GM19099 (cell line): ENCODE results near the gene ZNF597.

Experiments
- POLR2A ChIP-seq: IDR thresholded peaks from 3 replicates; pipeline ENCODE4 v1.6.1; 2011; ENCODE audit warnings: low read depth; ENCODE audit not compliant: insufficient read length; ENCODE audit errors: extremely low read depth

The ZNF597 gene

GRCh38 chr16:3480901-3481695, 37.8 kb upstream of the ZNF597 start:
- no peak for TF ChIP-seq POLR2A

- no peak for TF ChIP-seq POLR2A
These were observed 36.4 kb upstream of the ZNF597 start for GRCh38 chr16:3479654-3480216.

GRCh38 chr16:3478242-3478925, 35.1 kb upstream of the ZNF597 start:
- TF ChIP-seq POLR2A = no peak

GRCh38 chr16:3476409-3476808, 33.1 kb upstream of the ZNF597 start:
- TF ChIP-seq POLR2A = no peak

DNA sequence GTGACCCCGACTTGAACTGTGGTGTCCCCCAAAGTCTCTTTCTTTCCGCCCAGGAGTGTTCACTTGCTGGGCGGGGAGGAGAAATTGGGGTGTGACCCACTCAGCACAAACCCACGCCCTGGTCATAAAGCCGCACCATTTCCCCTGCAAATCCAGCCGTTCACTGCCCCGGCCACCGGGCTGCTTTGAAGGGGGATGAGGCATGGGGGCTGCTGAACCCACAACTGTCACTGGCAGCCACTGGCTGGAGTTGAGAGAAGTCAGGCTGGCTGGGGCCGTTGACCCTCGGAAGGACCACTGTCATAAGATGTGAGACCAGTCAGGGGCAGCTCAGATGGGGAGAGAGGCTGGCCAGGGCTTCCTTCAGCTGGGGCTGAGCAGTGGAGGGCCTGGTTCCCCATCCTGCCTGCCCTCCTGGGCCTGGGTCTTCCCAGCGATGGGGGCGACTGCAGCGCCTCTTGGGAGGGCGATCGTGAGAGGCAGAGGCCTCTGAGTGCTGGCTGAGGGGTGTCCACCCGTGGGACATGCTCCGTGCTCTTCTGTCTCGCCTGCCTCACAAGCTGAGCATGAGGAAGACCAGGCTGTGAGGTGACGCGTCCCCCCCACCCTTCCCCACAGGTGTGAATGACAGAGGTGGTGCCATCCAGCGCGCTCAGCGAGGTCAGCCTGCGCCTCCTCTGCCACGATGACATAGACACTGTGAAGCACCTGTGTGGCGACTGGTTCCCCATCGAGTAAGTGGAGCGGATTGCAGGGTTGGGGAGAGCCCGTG, 32.5 kb upstream of the ZNF597 start:
- no peak for TF ChIP-seq POLR2A

- no peak for TF ChIP-seq POLR2A
These were observed 31.0 kb upstream of the ZNF597 start for GRCh38 chr16:3474136-3474779.

- no peak for TF ChIP-seq POLR2A
These were observed 29.7 kb upstream of the ZNF597 start for GRCh38 chr16:3472878-3473595.

DNA sequence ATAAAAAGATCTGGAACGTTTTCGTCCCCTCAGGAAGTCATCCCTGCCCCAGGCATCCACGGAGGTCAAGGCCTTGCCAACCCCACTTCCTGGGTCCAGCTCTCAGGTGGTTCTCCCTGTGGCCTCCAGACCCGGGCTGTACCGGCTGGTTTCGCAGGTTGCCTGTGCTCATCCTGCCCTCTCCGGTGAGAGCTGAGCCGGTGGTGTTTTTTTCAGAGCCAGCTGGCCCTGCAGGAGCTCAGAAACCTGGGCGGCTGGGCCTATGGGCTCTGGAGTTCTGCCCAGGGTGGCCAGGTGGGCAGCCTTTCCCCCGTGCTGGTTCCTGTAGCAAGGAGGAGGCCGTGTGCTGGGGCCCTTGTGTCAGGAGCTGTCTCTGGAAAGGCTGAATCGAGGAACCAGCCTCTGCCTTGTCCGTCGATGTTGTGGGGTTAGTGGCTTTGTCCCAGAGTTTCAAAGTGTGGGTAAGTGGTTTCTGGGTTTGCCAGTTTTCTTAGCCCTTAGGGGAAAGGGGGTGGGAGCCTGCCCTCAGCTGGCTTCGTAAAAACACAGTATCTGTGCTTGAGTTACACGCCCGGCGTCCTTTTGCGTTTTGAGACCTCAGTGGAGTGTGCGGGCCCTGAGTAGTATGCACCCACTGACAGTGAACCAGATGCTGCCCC, 28.3 kb upstream of the ZNF597 start:
- TF ChIP-seq POLR2A = no peak

DNA sequence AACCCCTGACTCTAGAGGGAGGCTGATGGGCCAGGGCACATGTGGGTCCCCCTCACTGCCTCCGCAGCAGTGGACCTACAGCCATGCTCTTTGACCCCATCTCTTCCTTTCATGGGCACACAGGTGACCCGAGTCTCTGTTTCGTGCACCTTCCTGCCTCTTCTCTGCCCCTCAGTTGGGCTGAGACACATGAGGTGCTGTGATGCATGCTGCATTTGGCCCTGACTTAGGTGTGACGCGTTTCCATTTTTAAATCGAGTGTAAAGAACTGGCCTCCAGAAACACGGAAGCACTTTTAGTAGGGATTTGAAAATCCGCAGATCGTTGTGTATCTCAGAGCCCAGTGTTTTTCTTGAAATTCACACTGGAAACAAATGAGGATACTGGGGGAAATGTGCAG, 27.4 kb upstream of the ZNF597 start:
- TF ChIP-seq POLR2A = no peak

- no peak for TF ChIP-seq POLR2A
These were observed 26.4 kb upstream of the ZNF597 start for GRCh38 chr16:3469736-3470135.

GRCh38 chr16:3468501-3468900, 25.2 kb upstream of the ZNF597 start:
- no peak for TF ChIP-seq POLR2A

- no peak for TF ChIP-seq POLR2A
These were observed 24.6 kb upstream of the ZNF597 start for GRCh38 chr16:3467921-3468320.

GRCh38 chr16:3467182-3467581, 23.9 kb upstream of the ZNF597 start:
- no peak for TF ChIP-seq POLR2A
